Measurements from ENCODE around the gene AURKA. TPM values are rescaled to one million over a fixed set of nuclear protein-coding genes. Genes with fewer than 3 reads are reported as not detected.

AURKA gene
- total RNA-seq, 1 donor from 2014 or later, result 14.8 TPM

DNA sequence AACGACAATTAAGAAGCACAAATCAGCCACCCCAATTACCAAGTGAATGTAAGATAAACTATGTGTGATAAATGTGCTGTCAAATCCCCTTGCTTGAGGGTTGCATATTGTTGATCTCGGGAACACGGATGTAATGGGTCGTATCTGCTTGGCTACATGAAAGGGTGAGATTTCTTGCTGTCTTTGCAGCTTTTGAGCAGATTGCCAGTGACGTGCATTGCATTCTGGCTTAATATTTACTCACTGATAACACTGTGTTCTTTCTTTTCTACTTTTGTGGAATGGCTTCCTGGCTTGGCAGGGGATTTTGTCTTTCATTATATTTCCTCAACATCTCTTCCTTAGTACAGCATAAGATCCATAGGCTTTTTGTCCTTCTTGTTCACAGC, 43.7 kb downstream of the AURKA start:
- no peak overlapping the region for H3K9ac ChIP-seq (ENCODE audit: low read length)
- FAIRE-seq (no peak), DNase-seq (ENCODE audit: low read depth) (no peak)
- Mint-ChIP-seq H3K9me3 (ENCODE audit: unreplicated experiment) (peaks cover 6% of the 10 kb centered on the region), H3K27me3 (ENCODE audit: low read depth, unreplicated experiment) (peaks cover 52% of the 10 kb centered on the region), H3K36me3 (ENCODE audit: low read depth, unreplicated experiment) (no peaks in the 10 kb centered on the region), H3K4me1 (ENCODE audit: low read depth, unreplicated experiment) (no peaks in the 10 kb centered on the region), H3K4me3 (ENCODE audit: unreplicated experiment) (no peak overlapping the region), H3K27ac (ENCODE audit: unreplicated experiment) (no peak overlapping the region)
- H3K36me3 ChIP-seq (ENCODE audit: insufficient read depth, low read length), result no peaks in the 10 kb centered on the region
- peak overlapping the region; percentile 46 for H3K4me2 ChIP-seq (ENCODE audit: low read length)
- peaks cover 7% of the 10 kb centered on the region for H3K27me3 ChIP-seq (ENCODE audit: insufficient read depth, low read length)
- no peaks in the 10 kb centered on the region for H3K79me2 ChIP-seq (ENCODE audit: insufficient read depth, low read length)
- no peak overlapping the region for H3K4me3 ChIP-seq (ENCODE audit: insufficient read depth, low read depth, low read length)
- H4K20me1 ChIP-seq (ENCODE audit: insufficient read depth, low read length), result no peaks in the 10 kb centered on the region
- H3K27ac ChIP-seq (ENCODE audit: low read depth, low read length), result no peak overlapping the region
- H3K4me1 ChIP-seq (ENCODE audit: insufficient read depth, low read length), result peaks cover 4% of the 10 kb centered on the region
- TF ChIP-seq CTCF (IDR thresholded peaks at IDR 0.05; ENCODE audit: insufficient read depth, low read depth, low read length) (no peak), EZH2 (IDR thresholded peaks at IDR 0.05; ENCODE audit: insufficient read depth, low read length) (no peak)
- no peaks in the 10 kb centered on the region for H3K9me3 ChIP-seq (ENCODE audit: insufficient read depth, low read depth, low read length)
- H2AFZ ChIP-seq (ENCODE audit: low read depth, low read length), result peak overlapping the region; percentile 19

DNA sequence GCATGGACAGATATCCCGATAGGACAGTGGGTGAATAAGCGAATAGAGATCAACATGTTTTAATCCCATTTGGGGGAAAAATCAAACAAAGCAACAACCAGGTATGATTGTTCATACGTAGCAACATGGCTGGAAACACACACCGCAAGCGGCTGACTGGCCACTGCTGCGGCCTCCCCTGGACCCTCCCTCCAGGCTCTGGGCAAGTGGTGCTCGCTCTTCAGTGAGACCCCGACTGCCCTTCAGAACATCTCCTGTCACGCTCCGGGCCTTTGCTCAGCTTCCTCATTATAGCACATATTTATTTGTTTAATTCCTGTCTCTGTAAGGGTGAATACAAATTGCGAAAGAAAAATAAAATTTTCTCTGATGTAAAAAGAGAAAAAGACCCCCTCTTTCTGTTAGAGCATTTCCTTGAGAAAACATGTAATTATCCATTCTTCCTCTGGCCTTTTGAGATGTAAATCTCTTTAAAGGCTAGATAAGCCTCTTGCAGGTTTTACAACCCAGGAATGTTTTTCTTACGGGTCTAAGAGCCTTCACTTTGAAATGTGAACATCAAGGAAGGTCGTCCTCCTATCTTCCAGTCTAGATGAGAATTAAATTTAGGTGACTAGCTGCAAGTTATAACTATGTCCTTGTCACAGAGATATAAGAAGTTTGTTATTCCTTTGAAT, 44.2 kb downstream of the AURKA start:
- no peak overlapping the region for H3K27ac ChIP-seq (ENCODE audit: low read depth, low read length)
- Mint-ChIP-seq H3K27ac (ENCODE audit: unreplicated experiment) (no peak overlapping the region), H3K4me1 (ENCODE audit: low read depth, unreplicated experiment) (no peaks in the 10 kb centered on the region), H3K9me3 (ENCODE audit: unreplicated experiment) (peaks cover 6% of the 10 kb centered on the region), H3K36me3 (ENCODE audit: low read depth, unreplicated experiment) (no peaks in the 10 kb centered on the region), H3K27me3 (ENCODE audit: low read depth, unreplicated experiment) (peaks cover 56% of the 10 kb centered on the region), H3K4me3 (ENCODE audit: unreplicated experiment) (no peak overlapping the region)
- H3K9ac ChIP-seq (ENCODE audit: low read length), result no peak overlapping the region
- H3K4me1 ChIP-seq (ENCODE audit: insufficient read depth, low read length), result peaks cover 4% of the 10 kb centered on the region
- peaks cover 9% of the 10 kb centered on the region for H3K27me3 ChIP-seq (ENCODE audit: insufficient read depth, low read length)
- DNase-seq (ENCODE audit: low read depth) (no peak), FAIRE-seq (no peak)
- H3K4me2 ChIP-seq (ENCODE audit: low read length), result peak overlapping the region; percentile 46
- peak overlapping the region; percentile 19 for H2AFZ ChIP-seq (ENCODE audit: low read depth, low read length)
- no peaks in the 10 kb centered on the region for H3K9me3 ChIP-seq (ENCODE audit: insufficient read depth, low read depth, low read length)
- H3K36me3 ChIP-seq (ENCODE audit: insufficient read depth, low read length), result no peaks in the 10 kb centered on the region
- H3K79me2 ChIP-seq (ENCODE audit: insufficient read depth, low read length), result no peaks in the 10 kb centered on the region
- no peaks in the 10 kb centered on the region for H4K20me1 ChIP-seq (ENCODE audit: insufficient read depth, low read length)
- TF ChIP-seq EZH2 (IDR thresholded peaks at IDR 0.05; ENCODE audit: insufficient read depth, low read length) (no peak), CTCF (IDR thresholded peaks at IDR 0.05; ENCODE audit: insufficient read depth, low read depth, low read length) (no peak)
- no peak overlapping the region for H3K4me3 ChIP-seq (ENCODE audit: insufficient read depth, low read depth, low read length)

DNA sequence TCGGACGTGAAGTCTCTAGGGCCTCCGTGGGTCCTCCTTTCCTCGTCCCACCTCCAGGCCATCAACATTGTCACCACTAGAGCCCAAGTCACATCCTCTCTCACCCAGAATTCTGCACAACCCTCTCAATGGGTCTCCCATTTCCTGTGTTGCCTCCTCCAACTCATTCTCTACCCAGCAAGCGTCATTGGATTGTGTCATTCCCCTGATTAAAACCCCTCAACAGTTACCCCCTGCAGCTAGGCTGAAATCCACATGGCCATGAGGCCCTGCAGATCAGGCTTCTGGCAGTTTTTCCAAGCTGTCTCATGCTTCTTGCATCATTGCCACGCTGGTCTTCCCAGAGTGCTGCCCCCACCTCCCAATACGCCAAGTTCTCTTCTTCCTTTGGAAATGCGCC, 46.1 kb downstream of the AURKA start:
- no peak overlapping the region for H3K27ac Mint-ChIP-seq (ENCODE audit: unreplicated experiment)
- Histone ChIP-seq H3K27ac (ENCODE audit: low read depth, low read length) (no peak overlapping the region), H3K4me1 (ENCODE audit: insufficient read depth, low read length) (peaks cover 4% of the 10 kb centered on the region), H3K79me2 (ENCODE audit: insufficient read depth, low read length) (no peaks in the 10 kb centered on the region), H3K4me2 (ENCODE audit: low read length) (no peak overlapping the region), H2AFZ (ENCODE audit: low read depth, low read length) (no peak overlapping the region), H3K36me3 (ENCODE audit: insufficient read depth, low read length) (no peaks in the 10 kb centered on the region), H3K9ac (ENCODE audit: low read length) (no peak overlapping the region), H4K20me1 (ENCODE audit: insufficient read depth, low read length) (no peaks in the 10 kb centered on the region), H3K27me3 (ENCODE audit: insufficient read depth, low read length) (peaks cover 12% of the 10 kb centered on the region), H3K4me3 (ENCODE audit: insufficient read depth, low read depth, low read length) (no peak overlapping the region), H3K9me3 (ENCODE audit: insufficient read depth, low read depth, low read length) (no peaks in the 10 kb centered on the region)
- no peaks in the 10 kb centered on the region for H3K4me1 Mint-ChIP-seq (ENCODE audit: low read depth, unreplicated experiment)
- no peak for DNase-seq (ENCODE audit: low read depth)
- no peak for FAIRE-seq
- H3K9me3 Mint-ChIP-seq (ENCODE audit: unreplicated experiment), result peaks cover 6% of the 10 kb centered on the region
- no peak overlapping the region for H3K4me3 Mint-ChIP-seq (ENCODE audit: unreplicated experiment)
- TF ChIP-seq EZH2 (IDR thresholded peaks at IDR 0.05; ENCODE audit: insufficient read depth, low read length), result no peak
- no peak for TF ChIP-seq CTCF (IDR thresholded peaks at IDR 0.05; ENCODE audit: insufficient read depth, low read depth, low read length)
- H3K36me3 Mint-ChIP-seq (ENCODE audit: low read depth, unreplicated experiment), result no peaks in the 10 kb centered on the region
- H3K27me3 Mint-ChIP-seq (ENCODE audit: low read depth, unreplicated experiment), result peaks cover 65% of the 10 kb centered on the region
